ENCODE data around the gene CSNK1G3.

The CSNK1G3 gene

GRCh38 chr5:123514615-123515355, 2.8 kb downstream of the CSNK1G3 start:
- no peak for DNase-seq

- no peak for DNase-seq
Measured at GRCh38 chr5:123515904-123516303, 3.9 kb downstream of the CSNK1G3 start.

- DNase-seq = no peak
Measured at GRCh38 chr5:123517476-123517875, 5.5 kb downstream of the CSNK1G3 start.

- DNase-seq = no peak
Measured at GRCh38 chr5:123518111-123518510, 6.1 kb downstream of the CSNK1G3 start.

- no peak for DNase-seq
Measured at GRCh38 chr5:123520677-123521247, 8.8 kb downstream of the CSNK1G3 start.

GRCh38 chr5:123524146-123524545, 12.2 kb downstream of the CSNK1G3 start:
- no peak for DNase-seq

- DNase-seq = no peak
Measured at GRCh38 chr5:123527190-123527589, 15.2 kb downstream of the CSNK1G3 start.

GRCh38 chr5:123528065-123528464, 16.1 kb downstream of the CSNK1G3 start:
- no peak for DNase-seq

- no peak for DNase-seq
Measured at GRCh38 chr5:123528878-123529277, 16.9 kb downstream of the CSNK1G3 start.

GRCh38 chr5:123530728-123531127, 18.8 kb downstream of the CSNK1G3 start:
- DNase-seq = no peak

GRCh38 chr5:123535648-123536047, 23.7 kb downstream of the CSNK1G3 start:
- DNase-seq = no peak

- no peak for DNase-seq
Measured at GRCh38 chr5:123537256-123537655, 25.3 kb downstream of the CSNK1G3 start.

GRCh38 chr5:123537845-123538244, 25.9 kb downstream of the CSNK1G3 start:
- DNase-seq = no peak

- DNase-seq = no peak
Measured at GRCh38 chr5:123538670-123539459, 26.9 kb downstream of the CSNK1G3 start.

GRCh38 chr5:123540534-123540933, 28.6 kb downstream of the CSNK1G3 start:
- no peak for DNase-seq

- DNase-seq = no peak
Measured at GRCh38 chr5:123543438-123543837, 31.5 kb downstream of the CSNK1G3 start.

GRCh38 chr5:123545506-123545905, 33.5 kb downstream of the CSNK1G3 start:
- peak; percentile 18 for DNase-seq

- DNase-seq = no peak
Measured at GRCh38 chr5:123546657-123547056, 34.7 kb downstream of the CSNK1G3 start.

- DNase-seq = no peak
Measured at GRCh38 chr5:123549256-123549904, 37.4 kb downstream of the CSNK1G3 start.

- DNase-seq = no peak
Measured at GRCh38 chr5:123554601-123555000, 42.6 kb downstream of the CSNK1G3 start.

- no peak for DNase-seq
Measured at GRCh38 chr5:123557907-123558306, 45.9 kb downstream of the CSNK1G3 start.

GRCh38 chr5:123558762-123559433, 46.9 kb downstream of the CSNK1G3 start:
- DNase-seq = no peak

- no peak for DNase-seq
Measured at GRCh38 chr5:123559434-123559775, 47.4 kb downstream of the CSNK1G3 start.
